Hematopoietic multipotent progenitor cell treated with erythropoietin and hydrocortisone succinate and interleukin-3 and kit ligand, for 15 days (in vitro differentiated cells): Measurements from ENCODE around the gene SUGCT.
A peak's percentile ranks its signal among the peaks of the same experiment; 100 is the strongest.

Source experiments
- DNase-seq: peaks from one replicate; pipeline ENCODE4 v3.0.0-alpha.2; 2015; ENCODE audit warnings: low spot score

SUGCT gene

DNA sequence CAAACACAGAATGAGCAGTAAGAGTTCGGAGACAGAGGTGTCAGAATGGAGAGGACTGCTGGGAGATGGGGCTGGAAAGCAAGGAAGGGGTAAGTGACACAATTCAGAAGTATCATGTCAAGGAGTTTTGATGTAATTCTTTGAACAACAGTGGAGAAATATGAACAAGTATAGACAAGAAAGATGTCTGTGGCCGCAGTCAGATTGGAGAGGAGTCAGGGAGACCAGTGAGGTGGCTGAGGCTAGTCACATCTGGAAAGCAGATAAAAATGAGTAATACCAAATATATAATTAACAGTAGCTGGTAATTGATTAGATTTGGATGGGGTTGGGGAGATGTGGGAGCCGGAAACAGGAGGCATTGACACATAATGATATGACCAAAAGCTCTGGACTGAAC, 540.9 kb downstream of the SUGCT start:
- no peak for DNase-seq

DNA sequence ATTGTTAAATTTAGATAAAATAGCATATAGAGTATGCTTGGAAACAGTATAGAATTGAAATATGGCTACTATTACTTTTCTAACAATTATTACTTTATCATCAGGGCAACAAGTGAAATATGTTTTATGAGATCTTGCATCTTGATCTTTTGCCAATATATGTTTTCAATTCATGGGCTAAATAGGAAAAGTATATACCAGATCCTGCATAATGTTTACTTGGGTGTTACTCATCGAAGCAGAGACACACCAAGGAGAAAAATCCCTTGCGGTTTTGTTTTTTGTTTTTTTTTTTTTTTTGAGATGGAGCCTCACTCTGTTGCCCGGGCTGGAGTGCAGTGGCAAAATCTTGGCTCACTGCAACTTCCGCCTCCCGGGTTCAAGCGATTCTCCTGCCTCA, 541.4 kb downstream of the SUGCT start:
- DNase-seq: no peak

- DNase-seq: no peak
These were observed 545.9 kb downstream of the SUGCT start for GRCh38 chr7:40680657-40681056.

GRCh38 chr7:40682696-40683095, 547.9 kb downstream of the SUGCT start:
- DNase-seq: no peak

DNA sequence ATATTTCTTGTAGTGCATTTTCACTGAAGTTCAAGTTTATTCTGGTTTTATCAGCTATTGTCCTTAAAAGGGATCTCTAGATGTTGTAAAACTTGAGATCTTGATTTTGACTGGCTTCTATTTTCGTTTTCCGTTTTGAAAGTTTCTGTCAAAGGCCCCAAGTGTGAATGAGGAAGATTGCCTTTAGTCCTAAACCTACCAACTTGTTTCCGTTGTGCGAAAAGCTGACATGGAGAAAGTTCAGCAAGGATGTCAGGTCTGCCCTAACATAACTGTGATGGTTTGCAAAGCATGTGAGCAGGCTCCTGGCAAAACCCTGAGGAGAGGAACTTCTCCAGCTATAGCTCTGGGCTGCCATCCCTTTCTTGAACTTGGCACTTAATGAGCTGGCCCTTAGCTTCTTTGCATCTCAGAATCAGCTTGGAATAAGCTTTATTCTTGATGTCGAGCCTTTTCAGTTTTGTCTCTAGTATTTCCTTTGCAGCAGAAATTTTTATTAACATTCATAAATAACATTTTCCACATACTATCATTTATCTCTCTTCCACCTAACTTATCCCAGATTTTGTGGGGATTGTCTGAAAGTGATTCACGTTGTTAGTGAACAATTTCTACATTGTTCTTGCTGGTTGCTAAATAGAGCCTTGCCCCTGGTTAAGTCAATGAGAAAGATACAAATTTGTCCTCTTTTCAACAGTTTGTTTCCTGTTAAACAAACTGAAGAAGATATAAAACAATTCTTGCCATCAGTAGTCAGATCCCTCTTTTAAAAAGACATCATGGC, 559.4 kb downstream of the SUGCT start:
- no peak for DNase-seq

DNA sequence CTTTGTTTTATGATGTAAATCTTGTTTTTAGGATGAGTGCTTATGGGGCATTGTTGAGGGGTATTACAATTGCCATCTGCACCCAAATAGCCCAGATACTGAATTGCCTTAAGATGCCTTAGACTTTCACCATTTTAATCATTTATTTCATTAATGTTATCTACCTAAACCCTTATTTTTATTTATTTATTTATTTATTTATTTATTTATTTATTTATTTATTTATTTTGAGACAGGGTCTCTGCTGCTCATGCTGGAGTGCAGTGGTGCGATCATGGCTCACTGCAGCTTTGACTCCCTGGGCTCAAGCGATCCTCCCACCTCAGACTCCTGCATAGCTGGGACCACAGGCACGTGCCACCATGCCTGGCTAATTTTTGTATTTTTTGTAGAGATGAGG, 560.2 kb downstream of the SUGCT start:
- DNase-seq: no peak

GRCh38 chr7:40697653-40698052, 562.8 kb downstream of the SUGCT start:
- no peak for DNase-seq

- DNase-seq: no peak
These were observed 563.6 kb downstream of the SUGCT start for GRCh38 chr7:40698214-40698920.

DNA sequence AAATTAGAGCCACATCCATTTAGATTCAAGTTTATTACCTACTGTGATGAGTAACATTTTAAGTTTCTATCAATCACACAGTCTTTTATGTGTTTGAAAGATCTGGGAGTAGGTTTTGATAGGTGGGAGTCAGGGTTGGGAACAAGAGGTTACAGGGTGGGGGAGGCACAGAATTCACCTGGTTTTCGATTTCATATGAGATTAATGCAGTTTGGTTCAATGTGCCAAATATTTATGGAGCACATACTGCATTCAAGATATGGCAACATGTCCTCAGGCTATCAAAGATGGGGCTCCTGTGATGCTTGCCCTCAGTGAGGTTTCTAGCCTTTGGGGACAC, 564.1 kb downstream of the SUGCT start:
- no peak for DNase-seq

DNA sequence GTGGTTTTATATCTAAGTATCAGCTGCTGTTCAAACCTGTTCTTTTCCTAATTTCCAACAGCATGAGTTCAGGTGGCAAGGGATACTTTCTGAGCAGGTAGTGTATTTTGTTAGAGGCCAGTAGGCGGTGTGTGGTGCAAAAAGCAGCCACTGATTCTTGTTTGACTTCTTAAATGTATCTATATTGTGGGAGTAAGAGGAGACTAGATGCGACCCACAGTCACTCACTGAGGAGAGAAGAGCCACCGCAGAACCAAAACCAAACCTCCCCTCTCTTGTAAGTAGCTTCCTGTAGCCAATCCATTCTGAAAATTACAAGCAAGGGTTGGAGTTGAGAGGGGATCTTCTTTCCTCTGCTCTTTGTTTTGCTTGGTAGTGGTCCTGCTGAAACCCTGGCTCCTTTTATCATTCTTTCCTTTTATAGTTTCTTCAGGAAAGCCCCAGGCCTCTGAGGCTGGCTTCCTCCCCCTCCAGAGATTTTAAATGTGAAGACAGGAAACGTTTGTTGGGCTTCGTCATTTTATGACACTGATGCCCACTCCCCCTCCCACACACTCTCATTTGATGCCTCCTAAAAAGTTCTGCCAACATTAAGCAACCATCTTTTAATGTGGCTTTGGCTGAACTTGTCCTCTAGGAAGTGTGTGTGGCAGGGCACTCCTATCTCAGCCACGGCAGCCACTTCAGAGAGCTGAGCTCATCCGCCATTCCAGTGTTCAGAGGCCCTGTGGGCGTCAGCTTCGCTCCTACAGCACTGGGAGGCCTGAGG, 566.0 kb downstream of the SUGCT start:
- DNase-seq: no peak

- peak; percentile 2 for DNase-seq
These were observed 567.2 kb downstream of the SUGCT start for GRCh38 chr7:40701836-40702551.

GRCh38 chr7:40704172-40704571, 569.4 kb downstream of the SUGCT start:
- no peak for DNase-seq

GRCh38 chr7:40706829-40707228, 572.0 kb downstream of the SUGCT start:
- no peak for DNase-seq

GRCh38 chr7:40709062-40709964, 574.5 kb downstream of the SUGCT start:
- DNase-seq: no peak

DNA sequence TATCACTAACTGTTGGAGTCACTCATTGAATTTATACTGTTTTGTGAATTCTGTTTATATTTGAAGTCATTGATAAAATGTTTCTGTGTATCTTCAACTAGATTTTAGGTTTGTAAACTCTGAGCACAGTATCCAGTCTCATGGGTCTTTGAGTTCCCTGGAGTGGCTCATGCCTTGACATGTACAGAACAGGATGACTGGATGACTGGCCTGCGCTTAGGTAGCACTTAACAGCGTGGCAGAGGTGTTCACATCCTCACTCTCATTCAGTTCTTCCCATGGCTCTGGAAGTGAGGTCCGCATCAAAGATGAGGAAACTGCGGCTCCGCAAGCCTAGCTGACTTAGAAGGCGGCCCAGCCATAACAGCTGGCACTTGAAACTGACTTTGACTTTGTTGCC, 576.9 kb downstream of the SUGCT start:
- no peak for DNase-seq

GRCh38 chr7:40714363-40715052, 579.7 kb downstream of the SUGCT start:
- no peak for DNase-seq

- DNase-seq: no peak
These were observed 580.2 kb downstream of the SUGCT start for GRCh38 chr7:40715053-40715430.

GRCh38 chr7:40716052-40716451, 581.2 kb downstream of the SUGCT start:
- DNase-seq: no peak

GRCh38 chr7:40717242-40717641, 582.4 kb downstream of the SUGCT start:
- DNase-seq: no peak

DNA sequence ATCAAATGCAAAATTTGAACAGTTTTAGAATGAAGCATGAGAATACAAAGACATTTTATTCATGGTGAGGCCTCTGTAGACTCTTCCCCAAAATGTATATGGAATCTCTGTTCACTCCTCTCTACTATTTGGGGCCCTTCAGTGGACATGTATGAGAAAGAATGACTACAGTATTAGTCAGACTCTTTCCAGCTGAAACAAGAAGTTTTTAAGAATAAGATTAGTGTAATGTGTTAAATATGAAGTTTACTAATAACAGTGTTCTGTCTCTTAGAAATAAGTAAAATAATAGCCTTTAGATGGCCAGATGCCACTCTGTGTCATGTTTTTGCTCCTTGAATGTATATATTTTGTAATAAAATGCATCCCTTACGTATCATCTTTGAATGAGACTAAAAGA, 585.6 kb downstream of the SUGCT start:
- no peak for DNase-seq
